Daoy (cell line): ENCODE measurements around the gene GPC6. TPM values are rescaled to one million over a fixed set of nuclear protein-coding genes. Genes with fewer than 3 reads are reported as not detected.
"Not testable (repeated sequence)": the region's sequence is repeated elsewhere in the genome, so short reads cannot be mapped to it uniquely, and the experiment has no call there.

Source experiments
- DNase-seq: peaks from one replicate; pipeline ENCODE4 v3.0.0-alpha.2; 2015; ENCODE audit warnings: low read depth
- total RNA-seq: library from RNA; depleted of rRNA; stranded (reverse); fragments of >200 nt; shearing (Covaris generic); gene quantifications from 2 replicates; pipeline ENCODE4 v1.2.3, GENCODE V29; 2014

Gene GPC6
- total RNA-seq, 1 experiment from 2014 or later = 1.1 TPM

GRCh38 chr13:94296471-94296870 lies 1069.9 kb downstream of the GPC6 start:
- no peak for DNase-seq

DNA sequence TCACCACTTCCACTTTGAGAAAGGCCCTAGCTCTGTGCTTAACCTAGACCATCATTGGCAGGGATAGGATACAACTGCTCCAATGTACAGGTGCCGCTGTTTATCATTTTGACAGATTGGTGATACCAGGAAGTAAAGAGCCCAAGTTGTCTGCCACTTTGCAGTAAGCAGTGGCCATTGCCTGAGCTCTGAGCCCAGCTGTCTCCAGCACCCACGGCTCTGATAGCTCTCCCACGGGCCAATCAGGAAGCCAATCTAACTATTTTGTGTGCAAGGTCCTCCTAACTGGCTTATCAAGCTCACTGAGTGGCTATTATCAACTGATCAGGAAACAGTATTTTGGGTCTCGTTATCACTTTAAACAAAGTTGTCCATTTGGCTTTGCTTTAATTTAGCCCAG lies 1071.7 kb downstream of the GPC6 start:
- no peak for DNase-seq

DNA sequence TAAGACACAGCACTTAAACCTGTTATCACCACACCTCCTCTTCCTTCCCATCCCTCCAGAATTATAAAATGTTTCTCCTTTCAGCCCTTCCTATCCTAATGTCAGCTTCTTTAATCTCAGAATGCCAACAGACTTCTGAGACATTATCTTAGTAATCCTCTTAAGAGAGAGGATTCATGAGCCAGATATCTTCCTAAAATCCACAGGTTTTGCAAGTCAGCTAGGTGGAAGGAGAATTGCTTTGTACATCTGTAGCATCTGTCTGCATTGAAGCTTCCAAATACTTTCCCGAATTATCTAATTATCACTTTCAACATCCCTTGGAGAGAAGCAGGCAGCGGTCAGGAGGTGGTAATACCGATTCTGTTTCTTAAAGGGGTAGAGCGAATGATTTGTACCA lies 1073.8 kb downstream of the GPC6 start:
- no peak for DNase-seq

DNA sequence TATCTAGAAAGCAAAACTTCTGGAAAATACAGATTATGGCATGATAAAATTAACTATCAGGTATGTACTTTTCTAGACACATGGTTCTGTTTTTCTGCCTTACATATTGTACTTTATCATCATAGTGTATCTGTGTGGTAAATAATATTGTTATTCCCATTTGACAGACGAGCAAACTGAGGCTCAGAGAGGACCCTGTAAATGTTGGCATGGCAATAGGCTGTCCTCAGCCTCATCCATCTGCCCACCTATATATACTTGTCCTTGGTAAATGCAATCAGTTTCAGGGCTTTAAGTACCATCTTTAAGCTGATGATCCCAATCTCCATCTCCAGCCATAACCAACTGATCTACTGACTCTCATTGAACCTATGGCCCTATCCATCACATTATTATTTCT lies 1074.9 kb downstream of the GPC6 start:
- no peak for DNase-seq

DNA sequence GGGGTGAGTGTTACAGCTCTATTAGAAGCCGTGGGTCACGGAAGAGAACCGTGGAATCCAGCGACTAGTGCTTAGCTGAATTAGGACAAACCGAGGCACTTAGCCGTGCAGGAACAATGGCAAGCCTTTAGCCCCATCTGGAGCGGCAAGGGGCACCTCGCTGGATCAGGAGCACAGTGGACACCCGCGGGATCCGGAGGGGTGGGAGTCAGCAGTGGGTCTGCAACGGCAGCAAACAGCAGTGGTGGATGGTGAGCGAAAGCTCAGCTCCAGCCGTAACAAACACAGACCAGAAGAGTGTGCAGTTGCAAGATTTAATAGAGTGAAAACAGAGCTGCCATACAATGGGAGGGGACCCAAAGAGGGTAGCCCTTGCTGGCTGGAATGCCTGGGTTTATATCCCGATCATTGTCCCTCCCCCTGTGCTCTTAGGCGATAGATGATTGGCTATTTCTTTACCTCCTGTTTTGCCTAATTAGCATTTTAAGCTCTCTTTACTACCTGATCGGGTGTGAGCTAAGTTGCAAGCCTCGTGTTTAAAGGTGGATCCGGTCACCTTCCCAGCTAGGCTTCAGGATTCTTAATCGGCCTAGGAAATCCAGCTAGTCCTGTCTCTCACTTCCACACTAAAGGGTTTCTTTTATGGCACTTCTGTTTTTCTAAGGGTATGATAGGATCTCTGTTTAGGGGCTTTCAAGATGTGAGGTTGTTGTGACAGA lies 1076.4 kb downstream of the GPC6 start:
- not testable (repeated sequence) for DNase-seq

- no peak for DNase-seq
Observed at GRCh38 chr13:94303644-94304174, 1077.1 kb downstream of the GPC6 start.

DNA sequence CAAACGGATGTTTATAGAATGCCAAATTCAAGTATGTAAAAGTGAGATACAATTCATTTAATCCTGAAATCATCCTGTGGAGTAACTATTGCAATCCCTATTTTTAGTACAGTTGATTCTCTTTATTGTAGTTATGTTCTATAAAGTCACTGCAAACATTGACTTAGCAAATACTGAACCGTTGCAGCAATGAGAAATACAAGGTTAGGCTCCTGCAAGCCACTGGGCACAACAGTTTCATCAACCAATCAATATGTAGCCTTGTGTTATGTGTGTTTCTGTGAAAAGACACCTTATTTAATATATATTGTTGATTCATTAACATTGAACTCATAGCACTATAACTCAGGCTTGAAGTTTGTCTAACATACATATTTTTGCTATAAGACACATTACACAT lies 1078.4 kb downstream of the GPC6 start:
- DNase-seq = no peak

DNA sequence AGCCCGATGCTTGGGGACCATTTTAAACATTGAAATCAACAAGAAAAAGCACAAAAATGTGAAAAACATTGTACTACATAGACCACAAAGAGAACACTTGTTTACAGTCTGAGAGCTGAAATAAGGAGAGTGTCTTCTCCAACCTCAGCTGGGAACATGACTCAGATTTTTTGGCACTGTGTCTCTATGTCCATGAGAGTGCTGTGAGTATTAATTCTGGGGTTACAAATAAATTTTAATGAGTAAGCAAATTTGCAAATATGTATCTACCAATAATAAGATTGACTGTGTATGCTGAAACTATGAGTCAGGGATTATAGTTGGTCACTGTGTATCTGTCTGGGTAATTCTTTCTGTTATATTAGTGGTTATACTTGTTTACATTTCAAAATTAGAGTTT lies 1078.9 kb downstream of the GPC6 start:
- DNase-seq = peak; percentile 19

DNA sequence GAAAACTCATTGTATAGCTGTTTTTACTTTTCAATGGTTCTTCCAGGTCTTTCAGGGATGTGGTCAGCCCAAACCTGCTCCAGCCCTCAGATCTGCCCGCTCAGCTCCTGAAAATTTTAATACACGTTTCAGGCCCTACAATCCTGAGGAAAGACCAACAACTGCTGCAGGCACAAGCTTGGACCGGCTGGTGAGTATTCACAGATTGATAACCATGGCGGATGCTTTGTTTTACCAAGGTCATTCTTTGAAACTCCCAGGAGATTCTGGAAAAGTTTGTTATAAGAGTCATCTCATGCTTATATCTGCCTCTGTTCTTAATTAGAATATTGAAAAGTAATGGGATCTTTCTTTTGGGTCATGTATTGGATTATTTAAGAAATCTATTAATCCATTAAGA lies 1079.3 kb downstream of the GPC6 start:
- DNase-seq = no peak

DNA sequence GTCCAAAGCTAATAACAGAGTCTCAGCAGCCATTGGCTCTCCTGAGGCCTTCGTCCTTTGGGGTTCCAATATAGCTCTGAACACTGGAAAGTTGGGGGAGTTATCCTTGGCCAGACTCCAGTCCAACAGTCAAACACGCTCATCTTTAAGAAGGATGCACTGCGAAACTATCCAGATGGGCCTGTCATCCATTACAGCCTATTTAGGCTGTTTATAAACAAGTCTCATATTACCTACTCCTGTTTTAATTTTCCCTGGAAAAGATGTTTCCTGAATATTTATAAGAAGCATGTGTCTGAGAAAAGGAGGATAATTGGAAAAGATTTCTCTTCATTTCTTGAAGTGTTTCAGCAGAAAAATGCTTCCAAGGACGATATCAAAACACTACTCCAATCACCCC lies 1082.2 kb downstream of the GPC6 start:
- DNase-seq = no peak

DNA sequence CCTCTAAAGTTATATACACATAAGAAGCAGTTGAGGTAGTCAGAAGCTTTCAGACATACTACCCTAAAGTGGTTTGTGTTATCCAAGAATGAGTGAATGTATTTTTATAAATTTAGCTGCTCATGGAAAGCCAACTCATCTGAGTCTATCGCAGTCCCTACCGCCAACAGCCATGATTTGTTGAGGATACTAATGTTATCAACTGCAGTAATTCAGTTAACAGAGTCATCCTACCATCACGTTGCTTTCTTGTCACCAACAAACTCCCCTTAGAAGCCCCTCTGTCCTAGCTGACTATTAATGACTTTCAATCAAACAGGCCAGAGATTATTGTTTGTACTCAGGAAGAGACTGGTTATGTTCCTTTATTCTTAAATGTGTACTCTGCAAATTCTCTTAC lies 1083.0 kb downstream of the GPC6 start:
- no peak for DNase-seq

- DNase-seq = peak; percentile 66
Observed at GRCh38 chr13:94309997-94310855, 1083.6 kb downstream of the GPC6 start.

DNA sequence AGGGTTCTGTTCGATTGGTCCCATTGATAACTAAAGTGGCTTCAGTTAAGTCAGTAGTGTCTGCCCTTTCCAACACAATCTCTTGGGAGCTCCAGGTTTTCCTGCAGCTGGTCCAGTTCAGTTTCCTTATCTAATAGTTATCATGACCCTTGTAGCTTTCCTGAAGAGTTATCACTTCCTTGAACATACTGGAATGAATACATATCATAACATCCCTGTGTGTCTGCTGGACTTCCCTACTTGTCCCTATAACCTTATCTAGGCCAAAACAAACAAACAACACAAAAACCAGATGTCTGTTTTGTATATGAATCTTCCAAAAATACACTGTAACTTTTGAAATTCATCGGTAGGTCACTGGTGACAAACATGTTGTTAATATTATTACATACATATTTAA lies 1085.3 kb downstream of the GPC6 start:
- DNase-seq = no peak

GRCh38 chr13:94312511-94313216 lies 1086.1 kb downstream of the GPC6 start:
- no peak for DNase-seq

- no peak for DNase-seq
Observed at GRCh38 chr13:94313321-94313910, 1086.8 kb downstream of the GPC6 start.

DNA sequence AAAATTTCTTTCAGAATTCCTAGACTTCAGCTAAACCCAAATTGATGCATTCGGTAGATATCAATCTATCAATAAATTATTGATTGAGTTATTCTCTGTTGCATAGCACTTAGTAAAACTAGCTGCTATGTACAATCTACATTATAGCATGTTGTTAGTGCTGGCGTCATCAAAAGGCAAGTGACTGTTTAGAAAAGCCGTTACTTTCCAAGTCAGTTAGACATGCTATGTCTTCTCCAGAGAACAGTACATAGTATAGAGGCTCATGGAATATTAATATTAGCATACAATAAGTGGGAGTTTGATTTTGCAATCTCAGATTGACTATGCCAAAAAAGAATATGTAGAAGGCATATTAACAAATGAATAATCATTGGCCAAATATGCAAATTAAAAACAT lies 1087.3 kb downstream of the GPC6 start:
- no peak for DNase-seq

GRCh38 chr13:94315188-94315587 lies 1088.6 kb downstream of the GPC6 start:
- no peak for DNase-seq

DNA sequence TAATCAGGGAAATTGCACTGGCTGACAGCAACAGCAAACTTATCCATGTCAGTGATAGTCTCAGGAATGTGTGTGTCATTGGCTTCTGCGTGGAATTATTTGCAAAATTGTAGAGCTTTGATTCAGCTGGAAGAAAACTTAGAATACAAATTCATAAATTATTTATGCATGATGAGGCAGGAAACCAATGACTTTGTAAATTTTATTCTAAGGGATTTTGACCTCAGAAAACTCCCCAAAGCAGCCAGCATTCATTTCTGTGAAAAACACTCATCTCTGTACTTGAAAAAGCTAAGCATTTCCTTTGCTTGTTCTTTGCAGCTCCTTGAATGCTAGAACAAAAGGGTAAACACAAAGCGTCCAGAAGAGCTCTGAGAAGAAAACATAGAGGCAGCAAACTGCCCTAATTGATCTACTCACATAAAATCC lies 1090.5 kb downstream of the GPC6 start:
- no peak for DNase-seq

GRCh38 chr13:94318418-94318817 lies 1091.8 kb downstream of the GPC6 start:
- DNase-seq = no peak

DNA sequence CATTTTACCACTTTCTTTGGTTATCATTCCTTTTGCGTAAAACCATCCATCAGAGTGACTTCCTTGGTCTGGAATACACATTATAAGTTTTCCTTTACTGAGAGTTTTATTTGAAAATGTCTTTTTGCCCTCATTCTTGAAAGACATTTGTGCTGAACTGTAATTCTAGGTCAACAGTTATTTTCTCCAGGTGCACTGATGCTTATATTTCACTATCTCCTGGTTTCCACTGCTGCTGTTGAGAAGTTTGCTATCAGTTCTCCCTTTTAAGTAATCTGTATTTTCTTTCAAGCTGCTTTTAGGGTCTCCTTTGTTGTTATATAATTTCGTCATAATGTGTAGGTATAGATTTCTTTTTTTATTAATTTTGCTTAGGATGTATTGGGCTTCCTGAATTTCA lies 1092.9 kb downstream of the GPC6 start:
- no peak for DNase-seq

DNA sequence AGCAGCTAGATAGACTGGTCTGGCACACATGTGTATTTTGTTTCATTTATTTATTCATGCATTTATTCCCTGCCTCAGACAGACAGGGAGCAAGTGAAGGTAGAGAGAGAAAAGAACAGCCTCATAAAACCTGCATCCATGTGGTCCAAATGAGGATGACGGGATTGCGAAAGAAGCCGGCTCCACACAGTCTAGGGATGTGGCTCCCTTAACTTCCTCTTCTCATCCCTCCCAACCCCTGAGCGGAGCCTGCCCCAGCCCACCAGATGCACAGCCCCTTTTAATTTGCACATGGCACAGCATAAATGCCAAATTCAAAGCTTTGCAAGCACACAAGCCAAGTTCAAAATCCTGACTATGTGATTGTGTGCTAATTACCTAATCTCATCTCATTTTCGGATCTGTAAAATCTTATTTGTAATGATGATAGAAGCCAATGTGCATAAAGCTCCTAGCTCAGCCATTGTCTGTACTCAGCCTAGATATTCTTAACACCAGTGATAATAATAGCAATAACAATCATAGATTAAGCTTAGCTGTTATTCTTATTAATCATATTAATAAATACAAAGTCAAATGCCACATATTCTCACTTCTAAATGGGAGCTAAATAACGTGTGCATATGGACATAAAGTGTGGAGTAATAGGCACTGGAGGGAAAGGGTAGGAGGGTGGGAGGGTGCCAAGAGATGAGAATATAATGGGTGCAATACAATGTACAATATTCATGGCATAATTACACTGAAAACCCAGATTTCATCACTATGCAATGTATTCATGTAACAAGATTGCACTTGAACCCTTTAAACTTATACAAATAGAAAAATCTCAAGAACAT lies 1096.5 kb downstream of the GPC6 start:
- DNase-seq = no peak
